Measurements from ENCODE around the gene RXRA.

Gene RXRA

DNA sequence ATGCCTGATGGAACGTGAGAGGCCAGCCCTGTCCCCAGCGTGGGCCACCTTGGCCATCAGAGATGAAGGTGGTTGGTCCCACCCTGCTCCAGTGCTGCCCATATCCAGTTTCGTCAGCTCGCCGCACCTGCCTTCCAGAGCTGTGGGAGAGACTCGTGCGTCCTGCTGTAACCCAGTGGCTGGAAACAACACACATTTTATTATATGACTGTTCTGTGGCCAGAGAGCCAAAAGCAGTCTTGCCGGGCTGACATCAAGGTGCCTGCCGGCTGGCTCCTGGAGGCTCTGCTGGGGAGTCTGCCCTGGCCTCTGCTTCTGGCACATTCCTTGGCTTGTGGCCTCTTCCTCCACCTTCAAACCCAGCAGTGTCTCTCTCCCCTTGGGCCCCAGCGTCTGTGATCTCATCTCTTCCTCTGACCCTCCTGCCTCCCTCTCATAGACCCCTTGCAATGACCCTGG is 94.7 kb downstream of the RXRA start:
- no peak for FAIRE-seq

DNA sequence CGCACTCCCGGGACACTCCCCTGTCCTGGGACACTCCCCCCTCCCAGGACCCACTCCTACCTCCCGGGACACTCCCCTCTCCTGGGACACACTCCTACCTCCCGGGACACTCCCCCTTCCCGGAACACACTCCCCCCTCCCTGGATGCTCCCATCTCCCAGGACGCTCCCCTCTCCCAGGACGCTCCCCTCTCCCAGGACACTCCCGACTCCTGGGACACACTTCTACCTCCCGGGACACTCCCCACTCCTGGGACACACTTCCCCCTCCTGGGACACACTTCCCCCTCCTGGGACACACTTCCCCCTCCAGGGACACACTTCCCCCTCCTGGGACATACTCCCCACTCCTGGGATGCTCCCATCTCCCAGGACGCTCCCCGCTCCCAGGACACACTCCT is 95.6 kb downstream of the RXRA start:
- FAIRE-seq = no peak

DNA sequence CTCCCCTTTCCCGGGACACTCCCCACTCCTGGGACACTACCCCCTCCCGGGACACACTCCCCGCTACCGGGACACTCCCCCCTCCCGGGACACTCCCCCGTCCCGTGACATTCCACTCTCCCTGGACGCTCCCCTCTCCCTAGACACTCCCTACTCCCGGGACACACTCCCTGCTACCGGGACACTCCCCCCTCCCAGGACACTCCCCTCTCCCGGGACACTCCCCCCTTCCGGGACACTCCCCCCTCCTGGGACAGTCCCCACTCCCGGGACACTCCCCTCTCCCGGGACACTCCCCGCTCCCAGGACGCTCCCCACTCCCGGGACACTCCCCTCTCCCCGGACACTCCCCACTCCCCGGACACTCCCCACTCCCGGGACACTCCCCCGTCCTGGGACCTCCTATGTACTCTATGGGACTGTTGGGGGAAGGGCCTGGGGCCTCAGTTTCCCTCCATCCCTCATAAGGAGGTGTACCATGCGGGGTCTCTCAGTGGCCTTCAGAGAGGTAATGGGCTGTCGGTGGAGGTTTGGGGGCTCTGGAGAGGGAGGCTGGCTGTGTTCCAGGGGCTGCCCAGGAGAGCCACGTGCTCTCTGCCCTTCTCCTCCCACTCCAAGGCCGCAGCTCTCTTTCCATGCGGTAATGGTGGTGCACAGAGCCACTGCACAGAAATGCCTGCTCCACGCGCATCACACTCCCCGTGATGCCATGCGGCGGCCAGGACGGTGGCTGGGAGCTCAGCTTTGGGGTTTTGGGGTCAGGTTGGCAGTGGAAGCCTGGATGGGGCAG is 96.2 kb downstream of the RXRA start:
- FAIRE-seq = no peak

DNA sequence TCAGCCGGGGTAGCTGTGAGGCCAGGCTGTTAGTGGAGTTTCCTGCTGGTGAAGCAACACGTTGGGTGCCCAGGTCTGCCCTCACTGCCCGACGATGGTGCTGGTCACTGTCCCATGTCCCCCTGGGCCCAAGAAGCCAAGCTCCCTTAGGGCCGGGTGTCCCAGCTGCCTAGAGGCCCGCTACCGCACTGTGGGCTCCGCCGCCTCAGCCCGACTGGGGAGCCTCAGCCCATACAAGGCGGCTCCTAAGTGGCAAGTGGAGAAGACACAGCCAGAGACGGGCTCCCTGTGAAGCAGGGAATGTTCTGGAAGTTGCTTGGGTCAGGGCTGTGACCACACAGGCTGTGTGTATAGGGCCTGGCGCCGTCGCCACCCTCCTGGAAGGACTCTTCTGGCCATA is 96.9 kb downstream of the RXRA start:
- FAIRE-seq = no peak

DNA sequence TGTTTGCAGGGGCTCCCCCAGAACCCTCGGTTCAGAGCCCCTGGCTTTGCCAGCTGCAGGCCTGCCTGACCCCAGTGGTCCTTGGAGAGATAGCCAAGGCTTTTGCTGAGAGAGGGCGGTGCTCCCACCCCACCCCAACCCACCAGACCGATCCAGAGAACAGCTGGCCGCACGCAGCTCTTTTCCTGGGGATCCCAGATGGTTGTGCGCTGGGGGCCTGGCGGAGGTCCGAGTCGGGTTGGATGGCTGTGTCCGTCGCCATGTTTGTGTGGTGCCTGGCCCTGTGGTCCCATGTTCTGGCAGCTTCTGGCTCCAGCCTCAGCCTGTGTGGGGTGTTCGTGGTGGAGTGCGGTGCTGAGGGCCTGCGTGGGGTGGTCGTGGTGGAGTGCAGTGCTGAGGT is 97.5 kb downstream of the RXRA start:
- no peak for FAIRE-seq

DNA sequence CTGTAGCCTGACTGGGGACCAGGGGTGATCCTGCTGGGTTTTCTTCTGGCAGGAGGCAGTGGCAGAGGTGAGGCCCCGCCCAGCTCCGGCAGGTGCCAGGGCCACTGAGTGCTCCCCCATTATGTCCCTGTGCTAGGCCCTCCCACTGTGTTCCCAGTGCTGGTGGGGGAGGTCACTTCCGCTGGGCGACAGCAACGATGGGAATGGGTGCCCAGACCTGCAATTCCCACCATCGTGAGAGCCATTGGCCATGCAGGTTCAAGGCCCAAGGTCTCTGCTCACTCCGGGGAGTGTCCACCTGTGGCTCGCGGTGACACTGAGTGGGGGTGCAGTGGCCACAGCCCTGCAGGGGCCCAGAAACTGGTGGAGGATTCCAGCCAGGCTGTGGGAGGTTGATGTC is 98.6 kb downstream of the RXRA start:
- FAIRE-seq = no peak

DNA sequence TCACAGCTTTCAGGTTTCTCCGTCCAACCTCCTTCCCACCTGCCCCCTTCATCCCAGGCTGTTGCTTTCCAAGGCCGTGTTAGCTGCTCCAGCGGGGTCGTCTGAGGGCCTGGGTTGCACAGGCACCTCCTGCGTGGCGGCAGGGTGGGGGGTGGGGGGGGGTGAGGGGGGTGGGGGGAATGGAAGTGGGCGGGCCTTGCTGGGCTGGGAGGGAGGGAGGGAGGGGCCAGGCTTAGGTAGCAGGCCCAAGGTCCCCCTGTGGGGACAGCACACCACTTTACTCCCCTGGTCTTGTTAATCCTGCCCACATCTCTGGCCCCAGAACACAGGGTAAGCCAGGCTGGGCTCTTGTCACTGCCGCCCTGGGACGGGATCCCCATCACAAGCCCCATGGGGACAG is 99.1 kb downstream of the RXRA start:
- no peak for FAIRE-seq

DNA sequence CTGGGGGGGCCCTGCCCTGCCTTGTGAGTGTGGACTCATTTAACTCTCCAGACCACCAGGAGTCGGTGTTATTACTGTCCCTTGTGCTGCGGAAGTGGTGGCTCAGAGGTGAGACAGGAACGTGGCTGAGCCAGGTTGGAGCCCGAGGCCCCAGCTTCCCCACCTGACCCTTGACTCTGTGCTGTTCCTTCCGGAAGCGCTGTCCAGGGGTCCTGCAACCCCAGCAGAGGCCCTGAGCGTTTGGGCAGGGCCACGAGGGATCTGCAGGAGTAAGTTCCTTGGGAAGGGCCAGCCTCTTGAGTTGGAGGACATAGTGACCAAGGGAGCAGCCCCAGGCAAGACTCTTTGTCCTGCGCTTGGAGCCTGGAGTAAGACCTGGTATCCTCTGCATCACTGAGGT is 99.6 kb downstream of the RXRA start:
- FAIRE-seq = no peak

DNA sequence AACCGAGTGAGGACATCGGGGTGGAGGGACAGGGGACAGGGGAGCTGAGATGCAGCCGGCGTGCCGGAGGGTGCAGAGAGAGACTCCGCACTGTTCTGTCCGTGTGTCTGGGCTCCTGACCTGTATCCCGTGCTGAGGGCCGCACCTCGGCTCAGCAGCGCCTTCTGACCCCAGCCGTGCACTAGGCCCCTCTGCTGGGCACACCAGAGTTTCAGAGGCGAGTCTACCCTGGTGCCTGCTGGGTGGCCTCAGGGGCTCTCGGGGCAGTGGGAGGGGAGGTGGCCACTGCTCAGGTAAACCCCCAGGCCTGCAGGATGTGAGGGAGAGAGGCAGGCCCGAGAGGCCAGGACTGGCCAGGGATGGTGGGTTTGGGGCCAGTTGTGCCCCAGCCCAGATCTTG is 100.2 kb downstream of the RXRA start:
- FAIRE-seq = no peak

DNA sequence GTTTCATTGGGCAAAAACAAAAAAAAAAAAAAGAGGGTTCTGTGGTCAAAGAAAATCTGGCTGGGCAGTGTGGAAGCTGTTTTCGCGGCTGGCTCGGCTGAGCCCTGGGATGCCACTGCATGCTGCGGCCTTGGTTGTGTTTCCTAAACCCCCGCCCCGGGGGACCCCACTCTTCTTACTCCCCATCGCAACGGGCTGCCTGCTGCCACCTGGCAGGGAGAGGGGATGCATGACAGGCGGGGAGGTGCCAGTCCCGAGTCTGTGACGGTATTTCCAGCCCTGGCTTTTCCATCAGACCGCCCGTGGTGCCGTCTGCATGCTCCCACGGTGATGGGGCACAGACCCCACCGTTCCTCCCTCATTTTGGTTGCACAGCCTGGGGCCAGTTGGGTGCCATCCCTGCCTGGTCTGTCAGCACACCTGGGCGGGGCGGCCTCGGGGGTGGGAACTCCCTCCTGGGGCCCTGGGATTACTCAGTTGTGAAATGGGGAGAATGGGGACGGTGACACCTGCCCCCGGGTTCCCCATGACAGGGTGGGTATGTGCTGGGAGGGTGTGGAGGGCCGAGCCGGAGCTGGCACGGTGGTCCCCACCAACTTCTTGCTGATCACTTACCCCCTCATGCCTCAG is 101.0 kb downstream of the RXRA start:
- no peak for FAIRE-seq

DNA sequence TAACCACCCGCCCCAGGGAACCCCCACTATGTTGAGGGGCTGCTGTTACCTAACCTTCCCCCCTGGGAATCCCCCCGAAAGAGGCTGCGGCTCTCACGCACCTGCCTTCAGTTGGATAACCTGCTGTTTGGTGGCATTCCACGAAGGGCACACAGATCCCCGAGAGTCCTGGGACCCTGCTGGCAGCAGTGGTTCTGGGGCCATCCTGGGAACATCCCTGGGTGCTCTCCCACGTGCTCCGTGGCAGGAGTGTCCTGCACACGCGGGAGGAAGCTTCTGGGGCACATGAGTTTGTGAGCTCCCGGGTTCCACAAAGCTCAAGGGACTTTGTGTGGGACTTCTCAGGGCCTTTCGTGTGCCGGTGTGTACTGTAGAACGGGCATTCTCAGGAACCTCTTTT is 102.3 kb downstream of the RXRA start:
- no peak for FAIRE-seq

DNA sequence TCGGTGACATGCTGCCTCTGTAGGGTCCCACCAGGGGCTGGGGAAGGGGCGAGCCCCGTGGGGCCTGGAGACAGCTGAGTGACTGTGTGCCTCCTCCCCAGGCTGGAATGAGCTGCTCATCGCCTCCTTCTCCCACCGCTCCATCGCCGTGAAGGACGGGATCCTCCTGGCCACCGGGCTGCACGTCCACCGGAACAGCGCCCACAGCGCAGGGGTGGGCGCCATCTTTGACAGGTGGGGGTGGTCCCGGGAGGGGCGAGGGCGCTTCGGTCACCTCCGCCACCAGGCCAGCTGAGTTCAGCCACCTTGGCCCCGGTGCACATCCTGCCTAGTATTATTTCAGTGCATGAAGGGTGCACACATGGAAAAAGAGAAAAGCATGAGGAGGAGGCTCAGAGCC is 102.8 kb downstream of the RXRA start:
- FAIRE-seq = no peak

DNA sequence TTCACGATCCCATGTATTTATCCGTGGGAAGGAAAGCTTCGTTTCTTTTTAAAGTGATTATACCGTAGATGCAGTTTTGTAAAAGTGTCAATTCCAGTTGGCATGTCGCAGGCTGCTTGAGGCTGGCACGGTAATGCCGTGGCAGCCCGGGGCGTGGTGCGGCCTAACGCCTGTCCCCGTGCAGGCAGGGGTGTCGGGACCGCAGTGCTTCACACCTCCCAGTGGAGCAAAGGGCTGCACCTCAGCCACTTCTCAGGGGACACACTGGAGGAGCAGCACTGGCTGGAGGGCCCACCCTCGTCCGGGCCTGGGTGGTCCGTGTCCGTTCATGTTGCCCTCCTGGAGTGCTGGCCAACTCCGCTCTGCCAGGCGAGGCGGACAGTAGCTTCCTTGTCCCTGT is 103.2 kb downstream of the RXRA start:
- FAIRE-seq = no peak

DNA sequence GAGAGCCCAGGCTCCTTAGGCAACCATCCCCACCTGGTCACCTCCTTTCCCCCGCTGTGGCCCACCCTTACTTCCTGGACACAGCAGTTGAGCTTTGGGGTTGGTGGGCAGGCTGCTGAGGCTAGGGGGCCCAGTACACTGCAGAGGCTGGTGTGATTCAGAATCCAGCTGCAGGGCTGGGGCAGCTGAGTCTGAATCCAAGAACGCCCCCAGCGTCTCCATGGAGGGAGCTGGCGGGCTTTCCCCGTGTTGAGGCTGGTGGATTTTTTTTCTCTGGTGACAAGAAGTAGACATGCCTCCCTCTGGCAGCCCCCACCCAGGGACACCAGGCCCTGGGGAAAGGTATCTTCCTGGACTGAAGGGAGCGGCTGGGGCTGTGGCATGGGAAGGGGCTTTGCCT is 104.8 kb downstream of the RXRA start:
- FAIRE-seq = no peak

DNA sequence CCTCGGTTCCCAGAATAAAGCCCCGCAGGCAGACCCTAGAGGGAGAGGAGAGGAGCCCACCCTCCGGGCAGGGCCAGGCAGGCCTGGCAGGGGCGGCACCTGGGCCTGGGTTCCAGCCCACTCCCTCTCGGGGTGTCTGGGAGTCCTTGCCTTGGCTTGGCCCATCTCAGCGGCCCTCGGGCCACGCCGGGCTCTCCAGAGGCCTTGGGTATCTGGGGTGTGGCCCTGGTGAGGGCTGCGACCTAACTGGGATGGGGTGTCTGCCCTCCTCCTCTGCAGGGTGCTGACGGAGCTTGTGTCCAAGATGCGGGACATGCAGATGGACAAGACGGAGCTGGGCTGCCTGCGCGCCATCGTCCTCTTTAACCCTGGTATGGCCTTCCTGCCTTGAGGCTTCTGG is 105.4 kb downstream of the RXRA start:
- no peak for FAIRE-seq

DNA sequence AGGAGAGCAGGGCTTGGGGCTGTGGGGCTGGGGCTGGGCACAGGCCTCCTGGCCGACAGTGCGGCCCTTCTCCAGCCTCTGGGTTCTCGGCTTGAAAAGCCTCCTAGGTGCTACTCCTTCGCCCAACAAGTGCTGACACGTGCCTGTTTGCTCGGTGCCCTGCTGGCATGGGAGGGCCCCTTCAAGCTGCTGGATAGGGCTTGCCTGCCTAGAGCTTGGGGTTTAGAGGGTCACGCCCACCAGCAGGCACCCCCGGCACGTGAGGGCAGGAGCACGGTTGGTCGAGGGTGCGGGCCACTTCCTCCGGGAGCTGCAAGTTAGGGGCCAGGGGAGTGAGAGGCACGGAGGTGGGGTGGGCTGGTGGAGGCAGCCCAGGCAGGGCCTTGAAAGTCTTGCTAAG is 106.2 kb downstream of the RXRA start:
- no peak for FAIRE-seq

DNA sequence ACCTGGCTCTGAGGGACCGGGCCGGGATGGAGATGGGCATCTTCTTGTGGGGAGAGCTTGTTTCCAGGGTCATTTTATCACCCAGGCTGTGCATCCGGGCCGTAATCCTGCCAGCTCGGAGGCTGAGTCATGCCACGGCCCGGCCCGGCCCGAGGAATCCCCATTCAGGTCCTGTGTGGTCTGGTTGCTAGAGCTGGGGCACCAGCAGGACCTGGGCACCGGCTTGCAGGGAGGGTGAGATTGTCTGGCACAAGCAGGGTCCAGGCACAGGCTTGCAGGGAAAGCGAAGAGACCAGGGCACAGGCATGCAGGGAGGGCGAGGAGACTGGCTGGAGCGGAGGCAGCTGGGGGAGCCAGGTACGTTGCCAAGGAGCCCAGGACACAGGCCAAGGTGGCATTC is 106.8 kb downstream of the RXRA start:
- no peak for FAIRE-seq

DNA sequence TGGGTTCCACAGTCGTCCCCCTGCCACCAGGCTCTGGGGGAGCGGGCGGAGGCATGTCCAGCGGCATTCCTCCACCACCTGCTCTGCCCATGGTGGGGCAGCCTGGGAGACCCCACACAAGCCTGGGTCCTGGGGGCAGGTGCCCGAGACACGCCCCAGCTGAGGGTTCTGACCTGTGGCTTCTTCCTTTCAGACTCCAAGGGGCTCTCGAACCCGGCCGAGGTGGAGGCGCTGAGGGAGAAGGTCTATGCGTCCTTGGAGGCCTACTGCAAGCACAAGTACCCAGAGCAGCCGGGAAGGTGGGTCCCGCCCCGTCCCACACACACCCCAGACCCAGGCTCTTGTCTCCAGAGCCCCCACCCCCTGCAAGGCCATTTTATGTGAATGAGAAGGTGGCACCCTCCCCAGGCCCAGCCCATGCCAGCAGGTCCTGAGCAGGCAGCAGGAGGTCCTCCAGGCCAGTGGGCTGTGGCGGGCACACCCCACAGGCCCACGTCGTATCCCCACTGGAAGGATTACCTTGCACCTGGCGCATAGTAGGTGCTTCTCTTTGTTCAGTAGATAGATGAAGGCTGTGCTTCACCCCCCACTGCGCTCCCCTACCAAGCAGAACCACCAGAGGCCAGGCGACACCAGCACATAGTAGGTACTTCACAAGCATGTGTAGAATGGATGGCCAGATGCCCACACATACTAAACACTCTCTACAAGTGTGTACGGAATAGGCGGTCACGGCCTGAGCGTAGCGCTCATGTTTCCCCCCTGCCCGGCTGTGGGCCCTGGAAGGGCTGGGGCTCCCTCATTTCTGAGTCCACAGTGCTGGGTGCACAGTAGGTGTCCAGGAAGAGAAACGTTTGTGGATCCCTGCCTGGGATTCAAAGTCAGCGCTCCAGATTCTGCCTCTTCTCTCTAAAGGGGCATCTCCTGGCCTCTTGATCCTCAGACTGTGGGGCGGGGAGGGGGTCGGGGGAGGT is 107.9 kb downstream of the RXRA start:
- FAIRE-seq = no peak

DNA sequence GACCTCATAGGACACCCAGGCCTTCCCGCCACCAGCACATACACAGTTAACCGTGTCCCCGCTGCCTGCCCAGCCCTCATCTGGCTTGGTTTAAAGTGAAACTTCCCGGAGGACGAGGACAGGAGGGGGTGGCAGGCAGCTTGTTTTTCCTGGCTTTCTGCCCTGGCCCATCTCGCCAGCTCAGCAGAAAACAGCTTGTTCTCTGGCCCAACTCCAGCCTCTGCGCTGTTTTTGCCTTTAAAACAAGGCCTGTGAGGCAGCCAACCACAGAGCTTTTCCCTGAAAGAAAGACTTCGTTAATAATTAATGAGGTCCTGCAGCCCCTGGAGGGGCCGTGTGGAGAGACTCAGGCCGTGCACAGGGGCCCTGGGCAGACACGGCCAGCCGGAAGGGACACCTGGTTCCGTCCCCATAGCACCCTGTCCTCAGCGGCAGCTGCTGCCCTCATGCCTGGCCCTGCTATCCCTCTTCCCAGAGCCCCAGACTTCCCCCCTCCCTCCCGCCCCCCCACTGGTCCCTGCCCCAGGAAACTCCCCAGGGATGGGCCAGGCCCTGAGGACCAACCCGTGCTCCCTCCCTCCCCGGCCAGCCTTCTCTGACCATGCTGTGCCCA is 108.7 kb downstream of the RXRA start:
- FAIRE-seq = no peak

DNA sequence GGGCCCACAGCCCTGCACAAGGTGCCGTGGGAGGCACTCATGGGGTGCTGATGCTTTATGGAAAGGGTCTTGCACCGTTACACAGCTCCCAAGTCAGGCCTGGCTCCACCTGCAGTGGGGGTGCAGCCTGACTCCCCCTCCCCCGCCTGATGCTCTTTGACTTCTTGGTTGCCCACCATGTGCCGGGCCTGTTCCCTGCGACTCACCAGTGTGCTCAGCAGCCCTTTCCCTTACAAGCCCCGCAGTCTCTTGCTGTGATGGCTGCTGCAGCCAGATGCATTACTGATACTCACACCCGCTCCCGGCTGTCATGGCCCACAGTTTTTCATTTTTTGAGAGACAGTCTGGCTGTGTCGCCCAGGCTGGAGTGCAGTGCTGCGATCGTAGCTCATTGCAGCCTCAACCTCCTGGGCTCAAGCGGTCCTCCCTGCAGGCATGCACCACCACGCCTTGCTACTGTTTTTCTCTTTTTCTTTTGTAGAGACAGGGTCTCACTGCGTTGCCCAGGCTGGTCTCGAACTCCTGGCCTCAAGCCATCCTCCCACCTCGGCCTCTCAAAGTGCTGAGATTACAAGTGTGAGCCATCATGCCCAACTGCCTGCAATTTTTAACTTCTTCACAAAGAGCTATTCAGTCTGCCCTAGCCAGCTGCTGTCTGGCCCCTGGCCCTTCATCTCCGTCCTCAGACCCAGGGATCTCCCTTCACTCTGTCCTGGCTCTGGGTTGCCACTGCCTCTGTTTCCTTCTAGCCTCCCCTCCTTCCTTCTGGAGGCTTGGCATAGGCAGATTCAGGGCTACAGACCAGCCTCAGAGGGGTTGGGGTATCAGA is 109.5 kb downstream of the RXRA start:
- FAIRE-seq = no peak

DNA sequence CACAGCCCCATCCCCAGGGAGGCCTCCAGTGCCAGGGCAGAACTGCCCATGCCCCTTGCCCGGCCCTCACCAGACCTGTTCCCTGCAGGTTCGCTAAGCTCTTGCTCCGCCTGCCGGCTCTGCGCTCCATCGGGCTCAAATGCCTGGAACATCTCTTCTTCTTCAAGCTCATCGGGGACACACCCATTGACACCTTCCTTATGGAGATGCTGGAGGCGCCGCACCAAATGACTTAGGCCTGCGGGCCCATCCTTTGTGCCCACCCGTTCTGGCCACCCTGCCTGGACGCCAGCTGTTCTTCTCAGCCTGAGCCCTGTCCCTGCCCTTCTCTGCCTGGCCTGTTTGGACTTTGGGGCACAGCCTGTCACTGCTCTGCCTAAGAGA is 110.1 kb downstream of the RXRA start:
- no peak for FAIRE-seq

DNA sequence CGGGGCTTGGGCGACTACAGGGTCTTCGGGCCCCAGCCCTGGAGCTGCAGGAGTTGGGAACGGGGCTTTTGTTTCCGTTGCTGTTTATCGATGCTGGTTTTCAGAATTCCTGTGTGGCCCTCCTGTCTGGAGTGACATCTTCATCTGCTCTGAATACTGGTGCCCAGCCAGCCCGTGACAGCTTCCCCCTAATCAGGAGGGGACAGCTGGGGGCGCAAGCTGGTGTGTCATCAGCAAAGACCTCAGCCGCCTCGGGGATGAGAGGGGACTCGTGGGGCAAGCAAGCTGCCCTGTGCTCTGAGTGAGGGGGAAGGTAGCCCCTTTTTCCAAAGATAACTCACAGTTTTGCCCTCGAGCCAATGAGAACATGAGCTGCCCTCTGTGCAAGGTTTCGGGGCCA is 110.7 kb downstream of the RXRA start:
- FAIRE-seq = no peak
